H9 (cell line): ENCODE results near the gene AJUBA. TPM values are rescaled to one million over a fixed set of nuclear protein-coding genes. Genes with fewer than 3 reads are reported as not detected.

ENCODE experiments used
- DNase-seq: peaks from one replicate; pipeline ENCODE4 v3.0.0-alpha.2; 2017
- H2AFZ ChIP-seq: one replicate; pipeline ENCODE4 v1.6.1; 2013; ENCODE audit warnings: mild to moderate bottlenecking, low read length, control low read depth, moderate library complexity
- H2AK5ac ChIP-seq: 2 replicates; pipeline ENCODE4 v1.6.1; 2013; ENCODE audit warnings: low read length, control low read depth, mixed read lengths; ENCODE audit not compliant: insufficient read length
- H2BK120ac ChIP-seq: one replicate; pipeline ENCODE4 v1.6.1; 2013; ENCODE audit warnings: low read depth, mild to moderate bottlenecking, low read length, control low read depth, inconsistent platforms; ENCODE audit not compliant: poor library complexity, severe bottlenecking
- H2BK12ac ChIP-seq: 2 replicates; pipeline ENCODE4 v1.6.1; 2013; ENCODE audit warnings: low read length, control low read depth, mixed read lengths, low read depth; ENCODE audit not compliant: insufficient read length
- H2BK15ac ChIP-seq: 2 replicates; pipeline ENCODE4 v1.6.1; 2013; ENCODE audit warnings: low read depth, low read length, control low read depth
- H2BK20ac ChIP-seq: one replicate; pipeline ENCODE4 v1.6.1; 2013; ENCODE audit warnings: low read depth, mild to moderate bottlenecking, low read length, control low read depth, inconsistent platforms; ENCODE audit not compliant: poor library complexity, severe bottlenecking
- H2BK5ac ChIP-seq: 2 replicates; pipeline ENCODE4 v1.6.1; 2013; ENCODE audit warnings: low read length, control low read depth, mixed read lengths; ENCODE audit not compliant: insufficient read length
- H3K14ac ChIP-seq: 2 replicates; pipeline ENCODE4 v1.6.1; 2013; ENCODE audit warnings: low read length, control low read depth; ENCODE audit not compliant: insufficient read depth
- H3K18ac ChIP-seq: 2 replicates; pipeline ENCODE4 v1.6.1; 2013; ENCODE audit warnings: low read depth, mild to moderate bottlenecking, mixed read lengths, low read length, control low read depth; ENCODE audit not compliant: insufficient read length
- H3K23ac ChIP-seq: 2 replicates; pipeline ENCODE4 v1.6.1; 2013; ENCODE audit warnings: low read length, control low read depth, mixed read lengths, low read depth; ENCODE audit not compliant: insufficient read length
- H3K23me2 ChIP-seq: 2 replicates; pipeline ENCODE4 v1.6.1; 2013; ENCODE audit warnings: low read depth, mild to moderate bottlenecking, mixed read lengths, low read length, control low read depth; ENCODE audit not compliant: insufficient read length, poor library complexity, severe bottlenecking
- H3K27ac ChIP-seq: 2 replicates; pipeline ENCODE4 v1.5.1; 2013; ENCODE audit warnings: low read length, control low read depth, mixed read lengths, low read depth; ENCODE audit not compliant: insufficient read length
- H3K27me3 ChIP-seq: 2 replicates; pipeline ENCODE4 v1.6.1; 2013; ENCODE audit warnings: low read length, control low read depth, inconsistent platforms; ENCODE audit not compliant: insufficient read depth
- H3K4ac ChIP-seq: 2 replicates; pipeline ENCODE4 v1.6.1; 2013; ENCODE audit warnings: low read depth, mild to moderate bottlenecking, control low read depth, inconsistent platforms, low read length, moderate library complexity
- H3K4me1 ChIP-seq: 2 replicates; pipeline ENCODE4 v1.6.1; 2013; ENCODE audit warnings: low read length, control low read depth, inconsistent platforms; ENCODE audit not compliant: insufficient read depth
- H3K4me2 ChIP-seq: 2 replicates; pipeline ENCODE4 v1.6.1; 2013; ENCODE audit warnings: low read length, control low read depth, mixed read lengths; ENCODE audit not compliant: insufficient read length, insufficient read depth
- H3K56ac ChIP-seq: 2 replicates; pipeline ENCODE4 v1.6.1; 2013; ENCODE audit warnings: low read depth, mild to moderate bottlenecking, mixed read lengths, low read length, control low read depth; ENCODE audit not compliant: insufficient read length
- H3K79me1 ChIP-seq: 2 replicates; pipeline ENCODE4 v1.6.1; 2013; ENCODE audit warnings: low read depth, mild to moderate bottlenecking, moderate library complexity, low read length, control low read depth, inconsistent platforms; ENCODE audit not compliant: insufficient read depth, poor library complexity, severe bottlenecking
- H3K79me2 ChIP-seq: 2 replicates; pipeline ENCODE4 v1.6.1; 2013; ENCODE audit warnings: low read length, control low read depth, inconsistent platforms; ENCODE audit not compliant: insufficient read depth
- H3K9ac ChIP-seq: 2 replicates; pipeline ENCODE4 v1.6.1; 2013; ENCODE audit warnings: low read length, control low read depth, mixed read lengths; ENCODE audit not compliant: insufficient read length; ENCODE audit errors: extremely low read depth
- H3K9me3 ChIP-seq: one replicate; pipeline ENCODE4 v1.6.1; 2013; ENCODE audit warnings: low read depth, low read length, inconsistent platforms; ENCODE audit not compliant: control insufficient read depth
- H3T11ph ChIP-seq: one replicate; pipeline ENCODE4 v1.6.1; 2013; ENCODE audit warnings: mild to moderate bottlenecking, low read length, control low read depth, inconsistent platforms
- H4K20me1 ChIP-seq: one replicate; pipeline ENCODE4 v1.6.1; 2013; ENCODE audit not compliant: control insufficient read depth, insufficient read length, insufficient read depth
- H4K5ac ChIP-seq: 2 replicates; pipeline ENCODE4 v1.6.1; 2013; ENCODE audit warnings: low read depth, mild to moderate bottlenecking, mixed read lengths, low read length, control low read depth; ENCODE audit not compliant: insufficient read length
- H4K8ac ChIP-seq: replicated peaks from 2 replicates; pipeline ENCODE4 v1.6.1; 2013; ENCODE audit warnings: low read length, control low read depth, mixed read lengths, low read depth; ENCODE audit not compliant: insufficient read length
- H4K91ac ChIP-seq: 2 replicates; pipeline ENCODE4 v1.6.1; 2013; ENCODE audit warnings: low read depth, mild to moderate bottlenecking, moderate library complexity, mixed read lengths, low read length, control low read depth; ENCODE audit not compliant: insufficient read length
- H3K27ac Mint-ChIP-seq, 3 experiments: 2 replicates in 2 of 3; 3 replicates in 1 of 3; pipeline ENCODE4 v1.8.0; 2020 to 2021; ENCODE audit warnings: mixed read lengths in 3 of 3, mild to moderate bottlenecking in 1 of 3, moderate library complexity in 1 of 3
- H3K27me3 Mint-ChIP-seq: 2 replicates; pipeline ENCODE4 v1.8.0; 2021; ENCODE audit warnings: low read depth, mild to moderate bottlenecking, moderate library complexity, mixed read lengths
- H3K36me3 Mint-ChIP-seq, 3 experiments: 2 replicates in 2 of 3; 3 replicates in 1 of 3; pipeline ENCODE4 v1.8.0; 2020 to 2021; ENCODE audit warnings: low read depth in 3 of 3, mixed read lengths in 3 of 3; ENCODE audit not compliant: insufficient read depth in 1 of 3
- H3K4me1 Mint-ChIP-seq, 2 experiments: 2 replicates each; pipeline ENCODE4 v1.8.0; 2020; ENCODE audit warnings: mixed read lengths in 2 of 2
- H3K4me3 Mint-ChIP-seq, 2 experiments: 2 replicates in 1 of 2; 3 replicates in 1 of 2; pipeline ENCODE4 v1.8.0; 2020 to 2021; ENCODE audit warnings: mild to moderate bottlenecking in 2 of 2, mixed read lengths in 2 of 2, moderate library complexity in 1 of 2
- H3K9me3 Mint-ChIP-seq, 2 experiments: 2 replicates in 1 of 2; 3 replicates in 1 of 2; pipeline ENCODE4 v1.8.0; 2020; ENCODE audit warnings: mild to moderate bottlenecking in 2 of 2, mixed read lengths in 2 of 2, moderate library complexity in 1 of 2
- WGBS: extraction: QIAGEN DNeasy Blood & Tissue Kit; methylation state at CpG from one replicate; pipeline ENCODE4 v1.1.7; 2013; ENCODE audit warnings: missing lambda C conversion rate, low lambda C conversion rate, mixed read lengths; ENCODE audit not compliant: insufficient read length; ENCODE audit errors: extremely low coverage; 5-methylcytosine and 5-hydroxymethylcytosine counted together
- total RNA-seq: library from RNA; stranded (reverse); gene quantifications from 2 replicates; pipeline ENCODE4 v1.2.1, GENCODE V29; 2021
- TF ChIP-seq, protein P1 (sequence below): fragments of 200-600 bp; sonication (generic); conservative IDR thresholded peaks from 3 replicates; pipeline ENCODE4 v1.8.0; 2021; ENCODE audit warnings: antibody characterized with exemption, mild to moderate bottlenecking

Gene AJUBA
- total RNA-seq, 1 experiment from 2014 or later = 44.9 TPM

DNA sequence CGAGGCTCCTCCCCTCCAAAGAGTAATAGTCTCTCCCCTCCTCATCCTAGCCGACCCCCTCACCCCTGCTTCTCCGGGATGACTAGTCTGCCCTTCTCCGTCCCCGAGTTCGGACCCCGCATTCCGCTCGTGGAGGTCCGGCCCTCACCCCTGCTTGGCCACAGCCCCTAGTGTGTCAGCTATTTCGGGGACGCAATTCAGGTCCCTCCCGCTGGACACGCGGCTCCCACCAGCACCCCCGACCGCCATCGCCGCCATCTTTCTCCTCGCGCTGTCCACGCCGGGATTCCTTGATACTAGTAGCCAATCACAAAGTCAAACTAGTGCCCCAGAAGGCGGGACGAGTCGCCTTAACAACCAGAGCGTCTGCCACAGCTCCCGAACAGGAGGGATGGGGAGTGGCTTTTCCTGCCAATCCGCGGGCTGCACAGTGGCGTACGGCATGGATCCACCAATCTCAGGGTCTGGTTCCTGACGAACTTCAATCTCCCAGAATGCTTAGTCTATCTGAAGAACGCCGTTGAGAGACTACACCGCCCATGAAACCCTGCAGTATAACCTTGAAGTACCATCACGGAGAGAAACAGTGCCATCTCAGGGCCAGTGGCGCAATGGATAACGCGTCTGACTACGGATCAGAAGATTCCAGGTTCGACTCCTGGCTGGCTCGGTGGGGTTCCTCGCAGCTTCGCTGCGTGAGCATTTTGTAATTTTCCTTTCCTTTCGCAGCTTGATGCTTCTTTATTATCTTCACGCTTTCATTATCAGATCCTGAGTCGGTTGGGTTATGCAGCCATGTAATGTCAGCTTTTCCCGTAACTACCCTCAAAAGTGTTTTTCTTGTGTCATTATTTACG, 53.0 kb downstream of the AJUBA start, which contains the start of gene PRMT5:
Gene PRMT5 (minus strand): TSS at position 273 of the 857 bp plus-strand sequence. CDS start 15 bp downstream, at position 258.
- no peak within 1 kb of the TSS for H2BK20ac ChIP-seq
- peak within 1 kb of the TSS; percentile 88 for H3K9ac ChIP-seq
- H3K4ac ChIP-seq = no peak within 1 kb of the TSS
- H2BK120ac ChIP-seq = no peak within 1 kb of the TSS
- peaks cover 5% of the 10 kb centered on the region for H3K79me2 ChIP-seq
- no peak within 1 kb of the TSS for H3T11ph ChIP-seq
- no peaks in the 10 kb centered on the region for H3K27me3 ChIP-seq
- no peak within 1 kb of the TSS for H2AK5ac ChIP-seq
- H3K36me3 Mint-ChIP-seq = peaks cover 23 to 30% (median 30%) of the 10 kb centered on the region in 3 experiments; a peak in 6 of 7 replicates
- peak within 1 kb of the TSS; percentile 9 for H3K56ac ChIP-seq
- no peaks in the 10 kb centered on the region for H3K27me3 Mint-ChIP-seq
- no peak within 1 kb of the TSS for H3K4me3 Mint-ChIP-seq
- TF ChIP-seq, protein P1, sequence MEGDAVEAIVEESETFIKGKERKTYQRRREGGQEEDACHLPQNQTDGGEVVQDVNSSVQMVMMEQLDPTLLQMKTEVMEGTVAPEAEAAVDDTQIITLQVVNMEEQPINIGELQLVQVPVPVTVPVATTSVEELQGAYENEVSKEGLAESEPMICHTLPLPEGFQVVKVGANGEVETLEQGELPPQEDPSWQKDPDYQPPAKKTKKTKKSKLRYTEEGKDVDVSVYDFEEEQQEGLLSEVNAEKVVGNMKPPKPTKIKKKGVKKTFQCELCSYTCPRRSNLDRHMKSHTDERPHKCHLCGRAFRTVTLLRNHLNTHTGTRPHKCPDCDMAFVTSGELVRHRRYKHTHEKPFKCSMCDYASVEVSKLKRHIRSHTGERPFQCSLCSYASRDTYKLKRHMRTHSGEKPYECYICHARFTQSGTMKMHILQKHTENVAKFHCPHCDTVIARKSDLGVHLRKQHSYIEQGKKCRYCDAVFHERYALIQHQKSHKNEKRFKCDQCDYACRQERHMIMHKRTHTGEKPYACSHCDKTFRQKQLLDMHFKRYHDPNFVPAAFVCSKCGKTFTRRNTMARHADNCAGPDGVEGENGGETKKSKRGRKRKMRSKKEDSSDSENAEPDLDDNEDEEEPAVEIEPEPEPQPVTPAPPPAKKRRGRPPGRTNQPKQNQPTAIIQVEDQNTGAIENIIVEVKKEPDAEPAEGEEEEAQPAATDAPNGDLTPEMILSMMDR = no peak
- H4K8ac ChIP-seq = no peak within 1 kb of the TSS
- H4K5ac ChIP-seq = peak within 1 kb of the TSS; percentile 9
- H3K4me2 ChIP-seq = peak within 1 kb of the TSS; percentile 99
- no peak within 1 kb of the TSS for H3K27ac Mint-ChIP-seq
- no peak within 1 kb of the TSS for H4K91ac ChIP-seq
- no peak within 1 kb of the TSS for H3K27ac ChIP-seq
- no peaks in the 10 kb centered on the region for H3K79me1 ChIP-seq
- peak; percentile 100 for DNase-seq
- no peaks in the 10 kb centered on the region for H3K9me3 Mint-ChIP-seq
- peak within 1 kb of the TSS; percentile 27 for H2BK12ac ChIP-seq
- peaks cover 6 to 11% of the 10 kb centered on the region in 2 experiments for H3K4me1 Mint-ChIP-seq
- H4K20me1 ChIP-seq = no peaks in the 10 kb centered on the region
- H3K23ac ChIP-seq = no peak within 1 kb of the TSS
- H2BK15ac ChIP-seq = no peak within 1 kb of the TSS
- peaks cover 3% of the 10 kb centered on the region for H3K4me1 ChIP-seq
- H3K18ac ChIP-seq = peak within 1 kb of the TSS; percentile 91
- no CpG with 5 or more reads among the region's 51 CpGs for WGBS
- H3K14ac ChIP-seq = peak within 1 kb of the TSS; percentile 93
- H3K23me2 ChIP-seq = peaks cover 12% of the 10 kb centered on the region
- no peak within 1 kb of the TSS for H2AFZ ChIP-seq
- H2BK5ac ChIP-seq = no peak within 1 kb of the TSS
- no peaks in the 10 kb centered on the region for H3K9me3 ChIP-seq
